Amniotic epithelial cell (primary cell): ENCODE data around the gene INAFM2.
A peak's percentile ranks its signal among the peaks of the same experiment; 100 is the strongest.

Source experiments
- DNase-seq: peaks from one replicate; pipeline ENCODE4 v3.0.0-alpha.2; 2010; ENCODE audit warnings: low read depth

Gene INAFM2

DNA sequence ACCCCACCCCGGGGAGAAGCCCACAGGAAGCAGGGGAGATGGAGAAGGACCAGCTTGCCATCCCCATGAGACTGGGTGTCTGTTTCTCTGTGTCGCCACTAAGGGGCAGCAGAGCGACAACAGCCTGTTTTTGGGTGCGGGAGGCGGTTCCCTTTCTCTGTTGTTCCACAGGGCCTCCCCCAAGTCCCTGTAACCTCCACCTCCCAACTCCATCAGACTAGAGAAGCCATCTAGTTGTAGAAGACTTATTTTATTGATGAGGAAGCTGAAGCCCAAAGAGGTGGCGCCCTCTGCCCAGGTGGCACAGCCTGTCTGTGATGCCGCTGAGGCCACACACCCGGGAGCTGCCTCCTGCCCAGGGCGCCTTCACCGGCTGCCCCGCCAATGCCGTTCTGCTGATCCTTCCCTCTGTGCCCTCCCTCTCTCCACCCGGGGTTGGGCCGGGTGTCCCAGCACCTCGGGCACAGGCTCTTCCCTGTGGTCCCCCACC, 21.2 kb downstream of the INAFM2 start:
- peak; percentile 49 for DNase-seq

DNA sequence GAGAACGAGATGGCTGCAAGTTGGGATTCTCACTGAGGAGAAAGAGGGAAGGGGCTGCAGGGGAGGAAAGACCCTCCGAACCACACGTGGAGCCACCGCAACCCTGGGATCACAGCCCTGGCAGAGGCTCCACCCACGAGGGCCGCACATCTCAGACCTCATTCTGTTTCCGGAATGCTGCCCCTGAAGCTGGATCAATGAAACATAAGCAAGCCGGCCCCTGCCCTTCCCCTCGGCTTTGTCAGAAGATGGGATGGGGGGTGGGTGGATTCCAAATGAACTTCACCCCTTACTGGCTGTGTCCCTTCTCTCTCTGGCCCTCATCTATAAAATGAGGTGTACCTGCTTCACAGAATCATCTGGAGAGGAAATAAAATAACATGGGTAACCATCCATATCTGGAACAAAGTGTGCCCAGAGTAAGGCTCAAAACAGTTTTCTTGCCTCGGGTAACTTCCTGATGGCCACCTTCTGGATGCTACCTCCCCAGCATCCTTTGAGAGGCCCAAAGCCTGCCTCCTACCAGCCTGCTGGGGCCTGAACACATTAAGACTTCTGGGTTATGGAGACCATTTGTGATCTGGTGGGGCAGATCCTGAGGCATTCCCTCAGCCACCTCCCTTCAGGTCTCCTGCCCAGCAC, 21.9 kb downstream of the INAFM2 start:
- no peak for DNase-seq

DNA sequence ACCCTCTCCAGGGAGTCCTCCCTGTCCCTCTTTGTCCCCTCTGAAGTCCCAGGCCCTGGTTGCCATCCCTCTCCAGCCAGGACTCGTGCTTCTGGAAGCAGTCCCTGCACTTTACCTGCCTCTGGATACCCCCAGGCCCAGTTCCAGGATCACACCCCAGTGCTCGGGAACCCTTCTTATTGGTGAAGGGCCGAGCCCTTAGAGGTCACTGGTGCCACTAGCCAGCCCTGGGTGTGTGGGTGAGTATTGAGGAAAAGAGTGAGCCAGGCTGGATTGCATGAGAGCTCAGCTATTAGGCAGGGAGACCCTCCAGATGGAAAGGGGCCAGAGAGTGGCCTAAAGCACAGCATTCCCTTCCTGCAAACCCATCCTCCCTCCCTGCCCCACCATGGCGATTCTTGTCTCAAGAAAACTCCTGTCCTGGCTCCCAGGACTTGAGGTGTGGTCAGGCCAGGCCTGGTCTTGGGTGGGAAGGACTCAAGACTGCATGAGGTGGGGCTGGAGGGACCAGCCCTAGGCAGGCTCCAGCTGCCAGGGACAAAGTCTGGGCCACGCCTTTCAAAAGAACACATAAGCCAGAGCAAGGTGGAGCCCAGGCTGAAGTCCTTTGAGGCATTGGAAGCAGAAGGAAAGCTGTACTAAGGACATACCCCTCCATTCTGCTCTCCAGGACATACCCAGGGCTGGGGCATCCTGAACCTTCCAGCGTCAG, 22.5 kb downstream of the INAFM2 start:
- DNase-seq = no peak

DNA sequence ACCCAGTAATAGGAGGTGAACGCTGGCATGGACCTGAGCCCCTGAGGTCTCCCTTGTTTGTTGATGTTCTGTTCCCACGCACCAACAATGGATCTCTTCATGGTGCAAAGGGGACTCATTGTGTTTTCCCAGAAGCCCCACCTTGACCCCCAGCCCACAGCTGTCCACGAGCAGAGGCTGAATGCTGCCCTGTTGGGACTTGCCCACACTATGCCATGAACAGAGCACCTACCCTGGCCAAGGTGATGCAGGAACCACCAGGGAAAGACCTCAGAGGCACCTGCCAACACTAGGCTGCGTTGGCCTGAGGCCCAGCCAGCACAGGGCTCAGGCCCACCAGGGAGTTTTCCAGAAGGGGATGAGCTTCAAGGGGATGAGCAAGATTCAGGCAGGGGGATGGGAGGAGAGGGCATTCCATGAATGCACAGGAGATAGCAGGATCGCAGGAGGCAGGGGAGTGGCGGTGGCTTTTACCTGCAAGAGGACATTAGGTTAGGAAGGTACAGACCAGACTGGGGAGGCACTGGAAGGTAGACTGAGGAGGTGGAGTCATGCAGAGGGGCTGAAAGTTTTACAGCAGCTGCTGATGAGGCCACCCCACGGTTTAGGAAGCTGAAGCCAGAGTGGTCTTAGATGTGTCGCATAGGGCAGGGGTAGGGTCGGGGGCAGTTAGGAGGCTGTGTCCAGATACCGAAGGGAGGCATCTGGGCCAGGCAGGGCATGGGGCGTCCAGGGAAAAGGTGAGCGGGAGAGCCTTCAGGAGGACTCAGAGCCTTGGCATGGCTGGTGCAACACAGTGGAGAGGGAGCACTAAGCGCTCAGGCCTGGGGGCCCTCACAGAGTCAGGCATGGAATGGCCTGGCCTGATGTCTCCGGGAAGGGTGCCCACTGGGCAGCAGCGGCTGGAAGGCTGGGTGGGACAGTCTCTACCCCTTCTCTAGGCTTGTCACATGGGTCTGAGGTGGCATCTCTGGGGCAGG, 23.4 kb downstream of the INAFM2 start:
- DNase-seq = no peak

DNA sequence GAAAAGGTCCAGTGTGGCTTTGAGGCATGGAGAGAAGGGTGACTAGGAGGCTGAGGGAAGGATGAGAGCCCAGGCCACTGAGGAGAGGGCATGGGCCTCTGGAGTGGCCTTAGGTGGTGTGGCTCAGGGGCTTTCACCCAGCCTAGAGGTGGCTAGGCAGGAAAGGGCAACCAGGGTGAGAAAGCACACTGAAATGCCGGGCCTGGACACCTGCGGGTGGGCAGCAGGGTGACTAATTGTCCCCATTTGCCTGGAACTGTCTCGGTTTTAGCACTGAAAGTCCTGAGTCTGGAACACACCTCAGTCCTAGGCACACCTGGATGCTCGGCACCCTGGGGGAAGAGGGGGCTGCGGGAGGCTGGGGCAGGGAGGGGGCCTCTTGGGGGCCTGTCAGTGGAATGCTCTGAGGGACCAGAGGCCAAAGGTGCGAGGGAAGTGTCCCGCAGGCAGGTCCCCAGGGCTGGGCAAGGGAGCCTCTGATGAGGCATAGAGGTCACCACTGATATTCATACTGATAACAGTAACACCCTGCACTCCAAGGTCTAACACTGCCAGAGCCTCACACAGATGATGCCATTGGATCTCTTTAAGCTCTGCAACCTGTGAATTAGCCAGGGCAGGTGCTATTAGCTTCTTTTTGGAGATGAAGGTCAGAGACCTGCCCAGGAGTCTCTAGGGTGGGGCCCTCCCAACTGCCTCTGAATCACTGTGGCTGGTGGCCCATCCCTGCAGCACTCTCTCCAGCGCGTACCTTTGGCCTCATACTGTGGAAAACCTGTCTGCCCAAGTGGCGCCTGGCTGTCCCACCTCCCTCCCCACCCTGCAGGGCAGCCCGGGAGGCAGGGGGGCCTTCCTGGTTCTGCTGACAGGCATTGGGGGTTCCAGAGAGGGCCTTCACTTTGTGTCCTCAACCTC, 24.3 kb downstream of the INAFM2 start:
- no peak for DNase-seq

DNA sequence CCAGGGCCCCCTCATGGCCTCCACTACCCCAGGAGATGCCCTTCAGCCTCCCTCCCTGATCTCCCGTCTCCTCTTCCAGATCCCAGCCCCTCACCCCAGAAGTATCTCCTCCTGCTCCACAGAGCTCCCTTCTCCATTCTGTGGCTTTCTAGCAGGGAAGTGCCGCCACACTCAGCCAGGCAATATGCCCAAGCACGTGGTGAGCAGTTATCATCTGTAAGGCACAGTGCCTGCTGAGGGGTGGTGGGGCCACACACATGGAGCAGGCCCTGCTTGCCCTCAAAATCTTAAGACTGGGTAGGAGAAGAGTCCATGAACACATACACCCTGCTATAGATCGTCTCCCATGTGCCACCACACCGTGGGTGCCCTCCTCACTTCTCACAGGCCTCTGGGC, 25.0 kb downstream of the INAFM2 start:
- no peak for DNase-seq

DNA sequence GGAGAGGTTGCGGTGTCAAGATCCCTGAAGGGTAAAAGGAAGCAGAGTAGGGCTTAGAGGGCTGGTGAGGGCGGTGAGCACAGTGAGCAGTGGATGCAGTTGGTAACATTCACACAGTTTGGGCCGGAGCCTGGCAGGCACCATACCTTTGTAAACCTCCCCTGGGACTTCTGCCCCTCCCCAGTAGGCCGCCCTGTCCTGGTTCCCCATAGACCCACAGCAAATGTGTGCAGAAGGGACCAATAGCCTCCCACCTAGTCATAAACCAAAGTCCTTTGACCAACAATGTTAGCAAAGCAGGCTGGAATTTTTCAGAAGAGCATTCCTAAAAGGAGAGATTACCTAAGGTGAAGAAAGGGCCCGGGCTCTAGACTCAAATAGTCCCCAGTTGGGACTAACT, 25.7 kb downstream of the INAFM2 start:
- no peak for DNase-seq

DNA sequence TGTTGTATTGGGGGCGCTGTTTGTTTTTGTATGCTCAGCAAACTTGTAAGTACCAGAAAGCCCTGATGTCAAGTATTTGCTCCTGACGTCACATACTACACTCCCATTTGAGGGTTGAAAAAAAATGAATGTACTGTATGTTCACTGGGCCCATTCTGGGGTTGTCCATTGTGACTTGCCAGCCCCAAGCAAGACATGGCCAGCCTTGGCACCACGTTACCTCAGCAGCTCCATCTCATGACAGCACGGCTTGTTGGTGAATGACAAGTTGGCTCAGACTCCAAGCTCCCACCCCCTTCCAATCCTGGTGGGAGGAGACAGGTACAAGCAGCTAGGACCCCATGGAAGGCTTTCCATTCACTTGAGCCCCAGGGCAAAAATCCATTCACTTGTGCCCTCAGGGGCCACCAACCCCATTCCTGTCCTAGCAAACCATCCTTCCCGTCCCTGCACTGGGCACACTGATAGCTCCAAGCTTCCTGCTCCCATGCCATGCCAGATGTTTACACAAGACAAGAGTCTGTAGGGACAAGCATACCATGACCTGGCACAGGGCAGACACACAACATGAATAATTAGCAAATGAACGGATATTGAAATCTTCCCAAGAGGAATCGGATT, 28.9 kb downstream of the INAFM2 start:
- no peak for DNase-seq

DNA sequence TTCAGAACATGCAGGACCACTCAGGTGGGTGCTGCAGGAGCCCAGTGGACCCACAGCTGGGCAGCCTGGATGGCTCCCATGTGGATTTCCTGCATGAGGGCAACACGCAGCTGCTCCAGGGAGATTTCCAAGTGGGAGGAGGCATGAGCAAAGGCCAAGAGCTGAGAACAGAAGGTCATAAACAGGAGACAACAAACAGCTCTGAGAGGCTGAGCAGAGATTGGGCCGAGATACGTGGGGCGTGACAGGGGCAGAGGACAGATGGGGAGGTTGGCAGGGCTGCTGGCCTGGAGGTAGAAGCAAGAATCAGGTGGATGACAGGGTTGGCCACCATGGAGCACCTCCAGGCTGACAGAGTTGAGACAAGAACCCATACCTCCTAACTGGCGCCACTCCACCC, 30.2 kb downstream of the INAFM2 start:
- DNase-seq = no peak

DNA sequence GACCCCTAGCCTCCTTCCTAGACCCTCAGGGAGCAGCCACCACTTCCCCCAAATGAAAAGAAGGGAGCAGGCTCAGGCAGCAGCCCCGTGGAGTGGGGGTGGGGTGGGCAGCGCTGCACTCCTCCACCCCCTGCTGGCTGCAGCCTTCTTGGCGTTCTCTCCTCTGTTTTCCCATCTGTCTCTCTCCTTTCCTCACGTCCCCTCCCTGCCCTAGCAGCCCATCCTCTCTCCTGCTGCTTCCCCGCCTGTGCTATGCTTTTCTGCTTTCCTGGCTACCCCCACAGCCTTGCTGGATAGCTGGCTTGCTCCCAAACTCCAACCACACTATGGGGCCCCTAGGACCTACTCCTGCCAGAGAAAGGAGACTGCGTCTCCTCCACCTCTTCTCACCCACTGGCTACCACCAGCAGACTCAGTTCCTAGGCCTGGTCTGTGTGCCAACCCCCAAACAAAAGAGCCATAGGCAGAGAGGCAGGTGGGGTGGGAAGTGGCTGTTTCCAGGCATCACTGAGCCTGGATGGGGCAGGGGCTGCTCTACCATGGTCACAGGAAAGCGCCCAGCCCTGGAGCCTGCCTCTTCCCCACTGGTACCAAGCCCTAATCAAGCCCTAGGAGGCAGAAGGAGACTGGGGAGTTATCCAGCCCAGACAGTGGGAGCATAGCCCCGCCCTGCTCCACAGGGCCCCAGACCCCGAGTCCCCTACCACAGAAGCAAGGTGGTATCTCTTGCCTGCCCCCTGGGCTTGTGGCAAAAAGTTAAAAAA, 31.1 kb downstream of the INAFM2 start:
- DNase-seq = peak; percentile 59

DNA sequence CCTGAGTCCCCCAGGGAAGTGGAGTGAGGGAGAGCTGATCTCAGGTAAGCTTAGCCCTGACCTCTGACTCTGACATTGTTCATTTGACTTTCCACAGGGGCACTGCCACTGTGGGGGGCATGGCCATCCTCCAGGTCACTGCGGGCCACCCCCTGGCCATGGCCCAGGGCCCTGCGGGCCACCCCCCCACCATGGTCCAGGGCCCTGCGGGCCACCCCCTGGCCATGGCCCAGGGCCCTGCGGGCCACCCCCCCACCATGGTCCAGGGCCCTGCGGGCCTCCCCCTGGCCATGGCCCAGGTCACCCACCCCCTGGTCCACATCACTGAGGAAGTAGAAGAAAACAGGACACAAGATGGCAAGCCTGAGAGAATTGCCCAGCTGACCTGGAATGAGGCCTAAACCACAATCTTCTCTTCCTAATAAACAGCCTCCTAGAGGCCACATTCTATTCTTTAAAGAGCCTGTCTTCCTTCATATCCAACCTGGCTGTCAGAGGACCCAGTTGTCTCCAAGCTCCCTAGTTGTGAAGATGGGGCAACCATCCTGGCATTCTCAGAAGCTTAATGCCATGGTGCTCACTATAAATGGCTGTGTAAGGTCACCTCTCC, 32.6 kb downstream of the INAFM2 start:
- peak; percentile 52 for DNase-seq

DNA sequence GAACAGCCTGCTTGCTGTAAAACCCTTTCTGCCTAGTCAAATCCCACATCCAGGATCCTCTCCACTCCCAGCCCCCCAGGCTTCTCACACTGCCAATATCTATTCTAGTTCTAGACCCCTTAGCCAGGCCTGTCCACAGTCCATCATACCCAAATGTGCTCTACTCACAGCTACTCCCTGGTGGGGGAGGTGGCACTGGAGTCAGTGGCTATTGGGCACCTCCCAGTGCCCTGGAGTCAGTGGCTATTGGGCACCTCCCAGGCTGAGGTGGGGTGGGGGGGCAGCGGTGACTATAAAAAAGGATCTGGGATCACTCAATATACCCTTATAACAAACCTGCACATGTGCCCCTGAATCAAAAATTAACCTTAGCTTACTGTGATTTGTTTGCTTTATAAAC, 33.8 kb downstream of the INAFM2 start:
- DNase-seq = no peak

DNA sequence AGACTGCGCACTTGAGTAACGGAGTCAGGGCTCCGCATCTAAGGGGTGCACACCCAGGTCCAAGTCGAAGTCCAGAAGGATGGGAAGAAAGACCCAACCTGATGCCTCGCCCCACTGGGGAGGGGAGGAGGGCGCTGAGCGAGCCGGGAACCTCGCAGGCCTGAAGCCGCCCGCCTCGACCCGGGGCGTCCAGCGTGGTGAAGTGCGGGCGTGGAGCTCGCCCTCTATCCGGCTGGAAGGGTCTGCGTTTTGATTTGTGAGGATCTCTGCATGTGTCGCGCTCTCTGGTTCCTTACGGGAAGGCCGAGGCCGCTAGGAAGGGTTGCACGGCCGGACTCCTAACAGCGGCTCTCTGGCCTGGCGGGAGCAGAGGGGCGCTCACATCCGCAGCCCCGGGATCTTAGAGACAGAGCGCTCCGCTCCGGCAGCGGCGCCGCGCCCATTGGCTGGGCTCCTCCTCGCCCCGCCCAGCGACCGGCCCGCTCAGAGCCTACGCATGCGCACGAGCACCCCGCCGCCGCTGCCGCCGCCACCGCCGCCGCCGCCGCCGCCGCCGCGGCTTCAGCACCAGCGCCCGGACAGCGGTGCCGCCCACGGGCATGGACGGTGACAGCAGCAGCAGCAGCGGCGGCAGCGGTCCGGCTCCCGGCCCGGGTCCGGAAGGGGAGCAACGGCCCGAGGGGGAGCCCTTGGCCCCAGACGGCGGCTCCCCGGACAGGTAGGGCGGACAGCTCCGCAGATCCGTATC, 34.4 kb downstream of the INAFM2 start, which contains the start of gene DISP2:
DISP2 (plus strand) TSS at position 497 of the 748 bp plus-strand sequence; CDS start at position 600, 103 bp downstream.
- DNase-seq = peak; percentile 48

DNA sequence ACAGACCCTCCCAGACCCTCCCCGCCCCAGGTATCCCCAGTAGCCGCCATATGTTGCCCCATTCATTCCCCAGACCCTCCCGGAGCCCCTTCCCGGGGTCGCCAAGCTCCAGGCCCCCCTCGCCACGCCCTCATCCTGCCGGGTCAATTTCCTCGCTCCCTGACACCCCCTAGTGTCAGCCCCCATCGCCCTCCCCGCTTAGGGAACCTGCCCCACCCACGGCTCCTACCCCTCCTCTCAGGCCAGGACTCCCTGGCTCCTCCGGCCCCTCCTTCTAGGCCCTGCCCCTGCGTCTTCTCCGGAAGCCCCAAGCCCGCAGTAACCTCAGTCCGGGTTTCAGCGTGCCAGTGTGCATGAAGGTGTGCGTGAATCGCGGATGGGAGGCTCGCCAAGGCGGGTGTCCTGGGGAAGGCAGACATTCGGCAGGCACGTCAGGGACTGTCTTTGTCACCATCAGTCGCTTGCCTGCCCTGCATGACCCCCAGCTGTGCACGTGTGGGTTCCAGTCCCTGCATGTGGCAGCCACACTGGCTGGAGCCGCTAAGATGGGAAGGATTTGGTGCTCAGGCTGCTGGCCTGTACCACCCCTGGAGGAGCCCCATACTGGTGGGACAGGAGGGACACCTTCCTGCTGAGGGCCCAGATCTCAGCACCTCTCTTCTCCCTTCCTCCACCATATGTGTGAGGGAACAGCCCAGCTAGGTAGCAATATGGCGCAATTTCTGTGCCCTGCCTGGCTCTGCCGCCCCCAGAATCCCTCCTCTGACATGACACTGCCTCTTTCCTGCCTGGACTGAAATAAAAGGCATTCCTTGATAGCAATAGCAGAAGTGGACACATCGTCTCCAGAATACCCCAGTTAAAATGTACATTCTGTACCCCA, 35.2 kb downstream of the INAFM2 start:
- no peak for DNase-seq

DNA sequence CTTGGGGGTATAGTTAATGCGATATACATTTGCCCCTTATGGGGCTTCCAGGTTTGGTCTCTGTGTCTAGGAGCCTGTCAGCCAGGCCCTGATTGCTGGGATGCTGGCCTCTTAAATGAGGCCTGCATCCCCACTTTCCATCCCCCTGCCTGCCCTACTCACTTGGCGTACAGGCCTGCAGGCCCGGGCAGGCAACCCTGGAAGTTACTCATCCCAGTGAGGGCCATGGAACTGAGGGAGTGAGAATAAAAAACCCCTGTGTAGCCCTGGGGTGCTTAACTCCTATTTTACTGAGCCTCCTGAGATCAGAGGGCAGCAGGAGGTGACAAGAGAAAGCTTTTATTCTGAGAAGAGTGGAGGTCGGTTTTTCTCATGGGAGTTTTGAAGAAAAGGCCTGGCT, 36.5 kb downstream of the INAFM2 start:
- no peak for DNase-seq

DNA sequence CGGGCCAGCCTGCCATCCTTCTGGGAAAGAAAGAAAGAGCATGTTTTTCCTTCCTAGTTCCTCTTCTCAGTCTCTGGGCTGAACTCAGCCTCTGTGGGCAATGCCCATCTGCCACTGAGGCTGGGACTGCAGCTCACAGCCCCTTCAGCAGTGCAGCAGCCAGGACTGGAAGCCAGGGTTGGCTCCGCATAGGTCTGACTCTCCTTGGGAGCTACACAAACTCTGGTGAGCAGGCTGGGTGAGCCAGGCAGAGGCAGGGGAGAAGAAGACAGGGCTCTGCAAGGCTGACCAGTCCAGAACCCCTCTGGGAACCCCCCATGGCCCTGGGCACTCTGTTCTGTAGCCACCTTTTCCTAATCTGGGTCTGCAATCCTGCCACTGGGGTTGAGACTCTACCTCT, 38.1 kb downstream of the INAFM2 start:
- no peak for DNase-seq

DNA sequence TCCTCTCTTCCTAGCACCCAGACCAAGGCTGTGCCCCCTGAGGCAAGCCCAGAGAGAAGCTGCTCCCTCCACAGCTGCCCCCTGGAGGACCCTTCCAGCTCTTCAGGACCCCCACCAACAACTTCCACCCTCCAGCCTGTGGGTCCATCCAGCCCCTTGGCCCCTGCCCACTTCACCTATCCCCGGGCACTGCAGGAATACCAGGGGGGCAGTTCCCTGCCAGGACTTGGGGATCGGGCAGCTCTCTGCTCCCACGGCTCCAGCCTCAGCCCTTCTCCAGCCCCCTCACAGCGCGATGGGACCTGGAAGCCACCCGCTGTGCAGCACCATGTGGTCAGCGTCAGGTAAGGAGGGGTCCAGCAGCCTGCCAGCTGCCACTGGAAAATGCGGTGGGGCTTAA, 40.1 kb downstream of the INAFM2 start:
- DNase-seq = no peak

DNA sequence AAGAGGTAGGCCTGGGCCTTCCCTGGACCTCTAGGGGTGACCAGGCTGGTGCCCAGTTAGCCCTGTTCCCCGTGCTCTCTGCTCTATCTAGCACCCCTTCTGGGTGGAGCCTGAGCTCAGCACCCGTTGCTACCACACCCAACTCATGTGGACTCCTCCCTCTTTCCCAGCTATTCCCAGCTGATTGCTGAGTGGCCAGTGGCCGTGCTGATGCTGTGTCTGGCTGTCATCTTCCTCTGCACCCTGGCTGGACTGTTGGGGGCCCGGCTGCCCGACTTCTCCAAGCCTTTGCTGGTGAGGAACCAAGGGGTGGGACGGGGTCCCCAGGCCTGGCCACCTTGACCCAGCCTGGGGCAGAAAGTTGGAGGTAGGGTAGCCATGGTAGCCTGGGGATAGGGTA, 40.8 kb downstream of the INAFM2 start:
- no peak for DNase-seq
